ENCODE measurements around the gene PSMB7.

Gene PSMB7

DNA sequence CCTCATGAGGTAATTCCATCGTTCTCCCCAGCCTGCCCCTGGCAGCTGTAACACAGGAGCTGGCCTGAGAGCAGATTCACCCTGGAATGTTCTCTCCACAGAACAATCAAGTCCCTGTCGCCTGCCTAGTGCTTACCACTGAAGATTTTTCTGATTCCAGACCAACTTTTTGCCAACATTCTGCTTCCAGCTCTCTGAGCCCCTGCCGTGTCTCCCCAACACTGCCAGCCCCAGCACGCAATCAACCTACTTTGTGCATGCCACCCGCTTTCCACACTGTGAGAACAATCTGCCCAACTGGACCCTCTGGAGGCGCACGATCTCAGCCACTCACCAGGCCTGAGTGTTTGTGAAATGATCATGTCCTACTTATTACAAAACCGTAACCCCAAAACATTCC, 62.6 kb downstream of the PSMB7 start:
- no peak overlapping the region for H3K4me3 Mint-ChIP-seq
- ATAC-seq = no peak
- peaks cover 84% of the 10 kb centered on the region for H3K36me3 Mint-ChIP-seq
- peaks cover 21% of the 10 kb centered on the region for H3K4me1 Mint-ChIP-seq
- no peak for DNase-seq (ENCODE audit: low spot score in 2 of 2)
- H3K27ac Mint-ChIP-seq = peak overlapping the region; percentile 73
- H3K9me3 Mint-ChIP-seq = no peaks in the 10 kb centered on the region

DNA sequence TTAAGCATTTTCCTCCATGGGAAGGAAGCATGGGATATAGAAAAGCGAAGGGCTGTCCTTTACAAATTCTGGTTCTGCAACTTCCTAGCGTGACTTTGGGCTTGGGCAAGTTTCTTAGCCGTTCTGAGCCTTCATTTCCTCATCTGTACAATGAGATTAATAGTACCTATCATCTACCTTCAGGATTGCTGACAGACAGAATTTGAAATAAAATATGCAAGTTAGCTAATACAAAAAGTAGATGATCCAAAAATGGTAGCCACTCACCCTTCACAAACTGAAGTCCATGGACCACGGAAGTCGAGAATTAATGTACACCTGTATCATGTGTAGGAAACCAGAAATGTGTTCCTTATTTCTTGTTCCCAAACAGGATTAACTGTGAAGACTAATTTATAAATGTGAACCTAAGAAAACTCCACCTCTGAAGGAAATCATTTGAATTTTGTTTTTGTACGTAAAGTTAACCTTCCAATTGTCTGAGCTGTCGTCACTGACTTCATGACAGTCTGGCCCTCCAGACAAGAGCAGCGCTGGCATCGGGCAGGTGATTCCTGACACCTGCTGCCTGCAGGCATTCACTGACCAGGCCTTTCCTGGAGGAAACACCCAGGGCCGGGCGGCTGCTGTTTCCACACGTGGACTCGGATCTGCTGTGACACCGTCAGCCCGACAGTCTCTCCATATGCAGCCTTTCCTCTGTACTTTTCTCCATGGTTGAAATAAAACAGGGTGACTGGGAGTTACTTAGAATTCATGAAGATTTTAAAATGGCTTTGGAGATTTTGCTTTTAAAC, 63.4 kb downstream of the PSMB7 start:
- ATAC-seq (no peak), DNase-seq (ENCODE audit: low spot score in 2 of 2) (no peak)
- Mint-ChIP-seq H3K4me3 (no peak overlapping the region), H3K9me3 (no peaks in the 10 kb centered on the region), H3K27ac (peak overlapping the region; percentile 73), H3K4me1 (peaks cover 13% of the 10 kb centered on the region), H3K36me3 (peaks cover 78% of the 10 kb centered on the region)

DNA sequence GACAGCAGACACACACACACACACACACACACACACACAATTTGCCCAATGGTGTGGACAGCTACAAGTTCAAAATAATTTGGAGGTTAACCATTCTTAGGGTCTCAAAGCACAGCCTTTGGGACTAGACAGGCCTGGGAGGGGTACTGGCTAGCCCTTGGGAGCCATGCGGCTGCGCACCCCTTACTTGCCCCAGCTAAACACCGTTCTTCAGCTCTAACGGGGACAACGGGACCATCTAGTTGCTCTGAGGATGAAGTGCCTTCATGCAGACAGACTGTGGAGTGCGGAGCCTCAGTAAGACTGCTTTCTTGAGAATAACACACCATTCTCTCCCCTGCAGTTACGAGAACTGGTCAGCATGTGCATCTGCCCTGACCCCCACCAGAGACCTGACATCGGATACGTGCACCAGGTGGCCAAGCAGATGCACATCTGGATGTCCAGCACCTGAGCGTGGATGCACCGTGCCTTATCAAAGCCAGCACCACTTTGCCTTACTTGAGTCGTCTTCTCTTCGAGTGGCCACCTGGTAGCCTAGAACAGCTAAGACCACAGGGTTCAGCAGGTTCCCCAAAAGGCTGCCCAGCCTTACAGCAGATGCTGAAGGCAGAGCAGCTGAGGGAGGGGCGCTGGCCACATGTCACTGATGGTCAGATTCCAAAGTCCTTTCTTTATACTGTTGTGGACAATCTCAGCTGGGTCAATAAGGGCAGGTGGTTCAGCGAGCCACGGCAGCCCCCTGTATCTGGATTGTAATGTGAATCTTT, 64.6 kb downstream of the PSMB7 start:
- Mint-ChIP-seq H3K4me3 (no peak overlapping the region), H3K27ac (peak overlapping the region; percentile 73), H3K9me3 (no peaks in the 10 kb centered on the region), H3K36me3 (peaks cover 68% of the 10 kb centered on the region), H3K4me1 (peaks cover 8% of the 10 kb centered on the region)
- DNase-seq (ENCODE audit: low spot score in 2 of 2) (no peak), ATAC-seq (no peak)

DNA sequence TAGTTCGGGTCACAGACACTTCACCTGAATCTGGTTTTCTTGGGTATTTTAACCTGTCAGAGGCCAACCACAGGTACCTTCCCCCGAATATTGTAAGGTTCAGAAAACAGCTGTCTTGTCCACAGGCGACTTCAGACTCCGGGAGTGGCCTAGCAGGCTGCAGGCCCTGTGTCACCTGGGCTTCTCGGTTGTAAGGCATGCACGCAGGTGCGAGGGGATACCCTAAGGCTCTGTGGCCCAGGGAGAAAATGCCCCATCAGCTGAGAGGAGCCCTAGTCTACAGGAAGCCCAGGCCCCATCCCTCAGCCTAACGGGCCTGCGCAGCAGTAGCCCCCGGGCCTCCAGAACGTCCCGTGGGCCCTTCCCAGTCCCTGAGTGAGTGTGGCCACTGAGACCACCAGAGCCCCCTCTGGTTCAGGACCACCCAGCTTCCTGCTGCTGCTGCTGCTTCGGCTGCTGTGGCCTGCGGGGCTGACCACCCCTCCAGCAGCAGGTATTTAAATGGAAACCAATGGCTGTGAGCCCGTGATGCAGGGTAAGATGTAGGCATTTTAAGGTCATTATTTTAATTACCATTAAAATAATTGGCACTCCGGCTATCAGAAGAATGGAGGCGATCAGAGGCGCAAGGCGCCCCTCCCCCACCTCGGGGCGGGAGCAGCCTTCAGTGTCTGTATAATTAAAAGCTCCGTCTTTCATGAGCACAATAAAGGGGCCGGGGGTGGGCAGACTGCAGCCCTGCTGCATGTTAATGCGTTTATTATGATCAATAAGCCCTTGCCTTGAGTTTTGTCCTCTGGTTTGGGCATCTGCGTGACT, 65.4 kb downstream of the PSMB7 start:
- Mint-ChIP-seq H3K9me3 (no peaks in the 10 kb centered on the region), H3K27ac (no peak overlapping the region), H3K36me3 (peaks cover 67% of the 10 kb centered on the region), H3K4me1 (peaks cover 8% of the 10 kb centered on the region), H3K4me3 (no peak overlapping the region)
- DNase-seq (ENCODE audit: low spot score in 2 of 2) = no peak
- ATAC-seq = no peak

DNA sequence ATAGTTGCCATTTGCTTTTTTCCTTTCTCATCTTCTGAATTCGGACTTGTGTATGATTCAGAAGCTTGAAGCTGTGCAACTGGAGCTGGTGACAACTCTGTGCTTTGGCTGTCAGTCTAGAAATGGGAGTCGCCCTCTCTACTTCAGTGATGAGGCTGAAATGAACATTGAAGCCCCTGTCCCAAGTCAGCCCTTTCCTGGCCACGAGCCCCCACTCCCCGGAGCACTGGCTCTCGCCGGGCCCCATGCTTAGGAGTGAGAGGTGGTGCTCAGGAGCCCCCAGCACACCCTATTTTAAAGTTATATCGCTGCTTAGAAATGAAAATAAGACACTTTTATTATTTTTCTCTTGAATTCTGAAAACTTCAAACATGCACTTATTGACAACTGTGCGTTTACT, 66.0 kb downstream of the PSMB7 start:
- Mint-ChIP-seq H3K27ac (no peak overlapping the region), H3K4me3 (no peak overlapping the region), H3K36me3 (peaks cover 62% of the 10 kb centered on the region), H3K9me3 (no peaks in the 10 kb centered on the region), H3K4me1 (peaks cover 2% of the 10 kb centered on the region)
- DNase-seq (ENCODE audit: low spot score in 2 of 2) (no peak), ATAC-seq (no peak)

DNA sequence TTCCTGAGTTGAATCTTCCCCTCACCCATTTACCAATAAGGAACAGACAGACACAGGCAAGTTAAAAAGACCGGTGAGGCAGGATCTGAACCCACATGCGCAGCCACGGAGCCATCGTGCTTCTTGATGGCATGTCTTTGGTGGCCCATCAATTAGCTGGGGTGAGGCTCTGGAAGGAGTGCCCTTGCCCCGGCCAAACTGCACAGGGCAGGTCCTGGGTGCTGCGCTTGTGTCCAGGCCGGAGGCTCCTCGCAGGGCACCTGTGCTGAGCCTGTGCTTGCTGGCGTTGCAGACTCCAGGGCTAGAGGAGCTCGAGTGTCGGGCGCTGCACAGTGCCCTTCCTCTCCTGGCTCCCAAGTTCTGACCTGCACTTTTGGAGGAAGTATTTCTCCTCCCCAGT, 66.4 kb downstream of the PSMB7 start:
- Mint-ChIP-seq H3K4me3 (no peak overlapping the region), H3K9me3 (no peaks in the 10 kb centered on the region), H3K4me1 (no peaks in the 10 kb centered on the region), H3K36me3 (peaks cover 62% of the 10 kb centered on the region), H3K27ac (no peak overlapping the region)
- DNase-seq (ENCODE audit: low spot score in 2 of 2) (no peak), ATAC-seq (no peak)

DNA sequence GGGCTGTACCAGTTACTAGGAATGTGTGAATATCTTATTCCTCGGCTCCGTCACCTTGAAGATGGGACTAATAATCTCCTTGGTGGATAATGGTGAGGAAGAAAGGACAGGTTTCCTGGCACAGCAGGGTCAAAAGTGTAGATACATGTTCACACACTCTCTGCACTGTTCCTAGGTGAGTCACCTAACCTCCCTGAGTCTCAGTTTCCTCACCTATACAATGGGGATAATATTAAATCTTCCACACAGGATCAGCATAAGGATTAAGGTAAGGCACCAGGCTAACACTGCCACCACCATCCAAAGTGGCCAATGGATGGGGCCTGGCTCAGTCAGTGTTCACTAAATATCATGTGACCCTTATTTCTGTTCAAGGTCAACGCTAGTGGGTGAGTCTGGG, 66.9 kb downstream of the PSMB7 start:
- Mint-ChIP-seq H3K4me3 (no peak overlapping the region), H3K27ac (no peak overlapping the region), H3K36me3 (peaks cover 58% of the 10 kb centered on the region), H3K9me3 (no peaks in the 10 kb centered on the region), H3K4me1 (no peaks in the 10 kb centered on the region)
- DNase-seq (ENCODE audit: low spot score in 2 of 2) (no peak), ATAC-seq (no peak)

DNA sequence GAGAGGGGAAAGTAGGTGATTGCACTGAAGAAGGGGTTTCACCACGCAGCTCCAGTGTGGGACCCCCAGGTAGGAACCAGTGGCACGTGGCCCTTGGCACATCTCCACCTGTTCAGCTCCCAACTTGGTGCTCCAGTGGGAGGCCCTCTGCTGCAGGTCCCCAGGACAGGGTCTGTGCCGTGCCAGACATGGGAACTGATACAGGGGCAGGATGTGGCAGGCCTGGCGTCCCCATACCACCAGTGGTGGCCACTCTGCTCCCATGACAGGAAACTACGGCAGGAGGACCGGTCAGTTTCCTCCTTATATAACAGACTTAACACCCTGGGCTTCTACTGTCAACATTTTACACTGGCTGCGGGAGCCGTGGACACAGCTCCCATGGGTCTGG, 67.3 kb downstream of the PSMB7 start:
- Mint-ChIP-seq H3K4me3 (no peak overlapping the region), H3K27ac (no peak overlapping the region), H3K9me3 (no peaks in the 10 kb centered on the region), H3K36me3 (peaks cover 54% of the 10 kb centered on the region), H3K4me1 (no peaks in the 10 kb centered on the region)
- ATAC-seq (no peak), DNase-seq (ENCODE audit: low spot score in 2 of 2) (no peak)

DNA sequence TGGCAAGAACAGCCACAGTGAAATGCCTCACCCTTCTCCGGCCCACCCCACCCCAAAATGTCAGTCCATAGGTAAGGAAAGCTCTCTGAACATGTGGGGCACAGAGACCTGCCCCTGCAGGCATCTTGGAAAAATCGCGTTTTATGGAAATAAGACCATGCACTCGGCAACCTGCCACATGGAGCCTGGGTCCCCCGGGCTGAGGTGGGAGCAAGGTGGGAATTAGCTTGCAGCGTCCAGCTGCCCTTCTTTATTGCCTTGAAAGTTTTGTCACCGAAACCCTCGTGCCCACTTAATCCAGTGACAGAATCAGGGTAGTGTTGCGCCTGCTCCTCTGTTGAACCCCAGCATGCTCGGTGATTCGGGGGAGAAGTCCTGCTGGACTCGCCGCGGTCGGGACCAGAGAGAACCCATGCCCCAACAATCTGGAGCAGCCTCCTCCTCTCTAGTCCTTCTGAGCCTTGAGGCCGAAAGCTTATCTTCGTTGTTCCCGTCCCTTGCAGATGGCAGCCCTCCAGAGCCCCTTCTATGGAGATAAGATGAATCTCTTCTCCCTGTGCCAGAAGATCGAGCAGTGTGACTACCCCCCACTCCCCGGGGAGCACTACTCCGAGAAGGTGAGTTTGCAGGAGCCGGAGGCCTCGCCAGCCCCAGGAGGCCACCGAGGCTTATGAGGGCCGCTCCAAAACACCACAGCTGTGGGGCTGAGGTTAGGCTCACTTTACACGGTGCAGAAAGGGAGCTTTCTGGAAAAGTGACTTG, 67.9 kb downstream of the PSMB7 start:
- H3K36me3 Mint-ChIP-seq = peaks cover 53% of the 10 kb centered on the region
- H3K4me3 Mint-ChIP-seq = no peak overlapping the region
- no peaks in the 10 kb centered on the region for H3K4me1 Mint-ChIP-seq
- no peaks in the 10 kb centered on the region for H3K9me3 Mint-ChIP-seq
- ATAC-seq (no peak), DNase-seq (ENCODE audit: low spot score in 2 of 2) (no peak)
- H3K27ac Mint-ChIP-seq = peak overlapping the region; percentile 40

DNA sequence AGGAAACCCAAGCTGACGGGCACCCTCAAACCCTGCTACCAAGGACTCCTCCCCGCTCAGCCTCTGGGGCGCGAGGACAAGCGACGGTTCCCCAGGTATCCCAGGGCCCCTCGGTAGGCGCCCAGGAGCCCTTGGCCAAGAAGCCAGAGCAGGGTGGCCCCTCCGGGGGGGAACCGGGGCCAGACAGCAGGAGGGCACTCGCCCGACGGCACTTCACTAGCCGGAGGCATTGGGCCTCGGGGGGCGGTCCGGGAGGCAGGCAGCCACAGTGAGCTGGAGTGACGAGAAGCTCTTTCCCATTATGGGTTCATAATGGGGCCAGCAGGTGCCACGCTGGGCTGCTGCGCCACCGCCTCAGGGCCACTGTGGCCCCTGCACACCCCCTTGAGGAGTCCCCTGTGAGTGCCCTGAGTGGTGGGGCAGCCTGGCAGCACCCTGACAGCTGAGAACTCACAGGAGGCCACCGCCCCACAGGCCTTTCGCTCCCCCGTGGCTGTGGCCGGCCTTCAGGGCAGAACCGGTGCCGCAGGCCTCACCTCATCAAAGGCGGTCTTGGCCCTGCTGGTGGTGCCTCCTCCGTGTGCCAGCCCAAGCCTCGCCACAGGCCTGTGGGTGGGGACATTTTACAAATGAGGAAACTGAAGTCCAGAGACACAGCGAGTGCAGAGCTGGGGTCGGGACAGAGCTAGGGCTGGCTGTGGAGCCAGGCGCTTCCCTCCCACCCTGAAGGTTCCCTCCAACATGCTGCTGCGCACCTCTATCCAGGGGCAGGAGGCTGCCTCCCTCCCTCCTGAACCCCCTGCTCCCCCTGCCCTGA, 68.7 kb downstream of the PSMB7 start:
- ATAC-seq (no peak), DNase-seq (ENCODE audit: low spot score in 2 of 2) (no peak)
- no peaks in the 10 kb centered on the region for H3K4me1 Mint-ChIP-seq
- no peaks in the 10 kb centered on the region for H3K9me3 Mint-ChIP-seq
- peaks cover 46% of the 10 kb centered on the region for H3K36me3 Mint-ChIP-seq
- no peak overlapping the region for H3K27ac Mint-ChIP-seq
- H3K4me3 Mint-ChIP-seq = no peak overlapping the region

DNA sequence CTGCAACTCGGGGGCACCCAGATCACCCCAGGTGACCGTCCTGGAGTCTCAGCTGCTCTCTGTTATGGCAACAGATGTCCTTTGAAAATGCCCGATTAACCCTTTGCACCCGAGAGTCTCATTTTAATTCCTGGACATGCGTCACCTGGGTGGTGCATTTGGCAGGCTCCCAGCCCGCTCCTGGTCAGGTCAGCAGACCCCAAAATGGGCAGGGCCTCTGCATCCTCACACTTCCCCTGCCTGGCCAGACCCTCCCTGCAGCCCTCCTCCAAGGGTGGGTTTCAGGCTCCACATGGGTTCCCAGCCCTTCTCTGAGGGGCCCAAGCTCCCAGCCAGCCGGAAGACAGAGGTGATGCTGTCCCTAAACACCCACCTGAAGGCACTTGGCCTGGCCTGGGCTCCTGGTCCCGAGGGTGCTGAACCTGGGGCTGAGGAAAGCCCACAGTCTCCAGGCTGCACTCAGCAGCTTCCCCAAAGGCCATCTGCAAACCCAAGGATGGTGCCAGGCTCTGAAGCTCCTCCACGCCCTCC, 69.4 kb downstream of the PSMB7 start:
- ATAC-seq (no peak), DNase-seq (ENCODE audit: low spot score in 2 of 2) (no peak)
- H3K27ac Mint-ChIP-seq = peak overlapping the region; percentile 50

DNA sequence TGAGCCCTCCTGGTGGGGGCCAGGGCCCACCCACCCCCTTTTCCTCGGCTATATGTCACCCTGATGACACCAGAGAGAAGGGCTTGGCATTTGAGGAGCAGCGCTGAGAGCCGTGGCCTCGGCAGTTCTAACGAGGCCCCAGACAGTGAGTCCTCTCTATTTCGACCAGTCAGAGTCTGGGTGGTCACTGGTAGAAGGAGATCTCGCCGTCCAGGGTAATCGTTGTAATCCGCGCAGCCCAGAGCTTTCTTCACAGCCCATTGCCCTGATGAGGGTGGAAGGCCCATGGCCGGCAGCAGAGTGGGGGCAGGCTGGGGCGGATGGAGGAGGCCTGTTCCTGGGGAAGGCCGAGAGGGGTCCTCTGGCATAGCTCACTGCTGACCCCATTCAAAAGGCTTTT, 70.2 kb downstream of the PSMB7 start:
- ATAC-seq (no peak), DNase-seq (ENCODE audit: low spot score in 2 of 2) (no peak)
- H3K27ac Mint-ChIP-seq = peak overlapping the region; percentile 50
- no peaks in the 10 kb centered on the region for H3K4me1 Mint-ChIP-seq
- no peak overlapping the region for H3K4me3 Mint-ChIP-seq
- H3K9me3 Mint-ChIP-seq = no peaks in the 10 kb centered on the region
- H3K36me3 Mint-ChIP-seq = peaks cover 39% of the 10 kb centered on the region

More for the DNA sequence above, 69.4 kb downstream of the PSMB7 start:
- H3K4me3 Mint-ChIP-seq = no peak overlapping the region
- H3K4me1 Mint-ChIP-seq = no peaks in the 10 kb centered on the region
- no peaks in the 10 kb centered on the region for H3K9me3 Mint-ChIP-seq
- H3K36me3 Mint-ChIP-seq = peaks cover 45% of the 10 kb centered on the region

DNA sequence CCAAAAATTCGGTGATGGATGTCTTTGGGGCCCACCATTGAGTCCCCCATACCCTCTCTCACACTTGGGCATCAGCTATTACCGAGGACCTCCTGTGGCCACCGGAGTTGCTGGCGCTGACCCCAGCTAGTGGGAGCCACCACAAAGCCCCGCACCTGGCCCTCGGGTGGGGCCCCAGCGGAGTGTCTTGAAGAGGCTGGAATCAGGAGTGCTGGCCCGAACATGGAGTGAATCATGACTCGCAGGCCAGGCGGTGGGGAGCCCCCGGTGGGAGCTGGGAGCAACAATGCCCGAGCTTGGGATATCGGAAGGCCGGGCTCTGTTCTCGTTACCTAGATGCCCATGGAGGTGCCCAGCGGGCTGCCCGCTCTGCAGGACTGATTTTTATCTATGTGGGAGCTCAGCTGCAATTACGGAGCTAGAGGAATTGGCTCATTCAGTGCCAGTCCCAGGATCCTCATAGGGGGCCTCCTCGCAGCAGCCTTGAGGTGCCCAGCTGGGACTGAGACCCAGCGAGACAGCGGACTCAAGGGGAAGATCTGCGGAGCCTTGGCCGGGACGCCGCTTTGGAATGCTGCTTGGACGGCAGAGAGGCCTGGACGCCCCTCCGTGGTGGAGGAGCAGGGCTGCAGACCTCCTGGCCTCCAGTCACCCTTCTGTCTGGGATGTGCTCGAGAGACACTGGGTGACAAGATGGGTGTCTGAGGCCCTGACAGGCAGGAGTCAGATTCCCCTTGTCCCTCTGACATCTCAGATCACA, 70.8 kb downstream of the PSMB7 start:
- H3K9me3 Mint-ChIP-seq = no peaks in the 10 kb centered on the region
- no peak for ATAC-seq
- peaks cover 36% of the 10 kb centered on the region for H3K36me3 Mint-ChIP-seq
- H3K4me3 Mint-ChIP-seq = no peak overlapping the region
- H3K4me1 Mint-ChIP-seq = no peaks in the 10 kb centered on the region
- H3K27ac Mint-ChIP-seq = peak overlapping the region; percentile 50
- no peak for DNase-seq (ENCODE audit: low spot score in 2 of 2)

Data from stimulated activated effector memory CD8-positive, alpha-beta T cell treated with anti-CD3 and anti-CD28 coated beads, Interleukin-12 subunit alpha, Interleukin-12 subunit beta, amount 100 ng/mL, for 72 hours (primary cell).